DMS153 treated with DMSO at 0.1 percent for 48 hours (cell line): ENCODE data around the gene ARHGEF38.
"Not testable (repeated sequence)": the region's sequence is repeated elsewhere in the genome, so short reads cannot be mapped to it uniquely, and the experiment has no call there.

Experiments
- DNase-seq: peaks from one replicate; lab custom pipeline; 2025; ENCODE audit not compliant: unreplicated experiment; lab: John Stamatoyannopoulos, UW

Gene ARHGEF38

DNA sequence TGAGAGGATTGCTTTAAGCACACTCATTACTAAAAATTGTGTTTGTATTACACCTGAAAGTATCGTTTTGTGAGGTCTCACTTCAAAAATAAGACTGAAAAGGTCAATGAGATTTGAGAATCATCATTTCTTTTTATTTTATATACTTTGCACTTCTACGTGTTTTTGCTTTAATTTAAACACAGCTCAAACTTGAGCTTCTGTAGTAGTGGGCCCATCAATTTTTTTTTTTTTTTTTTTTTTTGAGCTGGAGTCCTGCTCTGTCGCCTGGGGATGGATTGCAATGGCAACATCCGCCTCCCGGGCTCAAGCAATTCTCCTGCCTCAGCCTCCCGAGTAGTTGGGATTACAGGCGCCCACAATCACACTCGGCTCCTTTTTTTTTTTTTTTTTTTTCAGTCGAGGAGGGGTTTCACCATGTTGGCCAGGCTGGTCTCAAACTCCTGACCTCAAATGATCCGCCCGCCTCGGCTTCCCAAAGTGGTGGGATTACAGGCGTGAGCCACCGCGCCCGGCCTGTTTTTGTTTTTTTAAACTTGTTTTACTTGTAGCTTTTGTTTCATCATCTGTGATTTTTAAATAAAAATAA, 157.7 kb downstream of the ARHGEF38 start:
- no peak for DNase-seq

DNA sequence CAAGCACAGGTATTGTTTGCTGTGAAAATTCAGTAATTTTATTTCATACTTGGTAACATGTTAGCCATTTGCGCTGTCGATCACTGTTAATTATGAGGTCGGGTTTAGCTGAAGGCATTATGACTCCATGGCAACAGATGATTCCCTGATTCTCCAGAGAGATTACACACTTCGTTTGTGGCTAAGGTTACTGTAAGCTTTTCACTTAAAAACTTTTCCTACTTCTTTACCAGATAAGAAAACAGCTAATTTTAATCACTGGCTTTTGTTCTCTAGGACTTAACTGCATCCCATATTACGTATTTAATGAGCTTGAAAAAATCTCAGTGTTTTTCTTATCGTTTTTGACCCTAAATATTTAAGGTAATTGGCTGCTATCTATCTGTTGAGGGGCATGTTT, 158.3 kb downstream of the ARHGEF38 start:
- no peak for DNase-seq

DNA sequence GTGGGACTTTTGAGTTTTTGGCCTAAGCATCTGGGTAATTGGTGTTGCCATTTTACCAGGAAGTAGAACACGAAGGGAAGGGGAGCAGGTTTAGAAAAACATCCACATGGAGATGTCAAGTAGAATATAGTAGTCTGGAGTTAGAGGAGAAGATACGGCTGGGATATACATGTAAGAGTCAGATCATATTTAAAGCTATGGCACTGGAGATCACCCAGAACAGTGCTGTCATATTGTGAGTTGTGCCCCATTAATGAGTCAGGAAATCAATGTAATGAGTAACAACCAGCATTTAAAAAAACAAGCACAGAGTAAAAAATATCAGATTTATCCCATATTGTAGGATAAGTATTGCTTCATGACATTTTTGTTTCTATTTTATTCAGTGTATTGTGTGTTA, 160.3 kb downstream of the ARHGEF38 start:
- no peak for DNase-seq

DNA sequence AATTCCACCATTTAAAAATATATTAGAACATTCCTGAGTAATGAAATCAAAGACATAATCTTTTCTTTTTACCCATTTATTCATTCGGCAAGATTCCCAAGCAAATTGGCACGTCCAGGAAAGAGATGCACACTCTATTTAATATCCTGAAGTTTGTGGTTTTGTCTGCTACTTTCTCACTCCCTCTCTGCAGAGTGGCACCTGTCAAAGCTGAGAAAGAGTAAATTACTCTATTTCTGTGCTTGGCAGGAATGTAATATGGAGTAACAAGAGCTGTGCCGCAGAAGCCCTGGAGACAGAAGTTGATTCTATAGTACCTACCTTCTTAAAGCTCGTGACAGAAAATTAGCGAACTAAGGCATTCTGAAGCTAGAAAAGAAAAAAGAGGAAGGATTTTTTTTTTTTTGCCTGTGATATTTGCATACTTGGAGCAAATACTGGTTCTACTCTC, 161.7 kb downstream of the ARHGEF38 start:
- no peak for DNase-seq

GRCh38 chr4:105714932-105715331, 162.5 kb downstream of the ARHGEF38 start:
- DNase-seq = no peak

DNA sequence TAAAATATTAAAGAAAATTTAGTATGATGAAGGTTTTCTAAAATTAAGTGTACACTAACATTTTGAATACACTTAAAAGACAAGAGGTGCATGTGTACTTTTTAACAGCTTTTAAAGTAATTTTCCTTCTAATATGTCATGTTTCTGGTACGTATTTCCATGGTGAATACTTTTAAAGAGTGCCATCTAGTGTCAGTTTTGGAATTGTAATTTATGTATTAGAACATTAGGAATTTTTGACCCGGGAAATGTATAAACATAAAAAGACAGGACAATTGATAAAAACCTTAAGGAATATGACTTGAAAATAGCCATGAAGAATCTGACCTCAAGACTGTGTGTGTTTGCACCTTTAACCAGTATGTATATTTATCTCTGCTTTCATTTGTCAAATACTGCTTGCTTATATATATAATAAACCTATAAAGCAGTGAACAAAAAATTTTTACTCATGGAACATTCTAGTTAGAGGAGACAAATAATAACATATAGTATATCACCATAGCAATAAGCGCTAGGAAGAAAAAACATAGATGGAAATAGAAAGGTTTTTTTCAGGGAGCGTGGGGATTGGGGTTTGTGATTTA, 163.4 kb downstream of the ARHGEF38 start:
- DNase-seq = peak; percentile 34

GRCh38 chr4:105719204-105719603, 166.8 kb downstream of the ARHGEF38 start:
- DNase-seq = no peak

- DNase-seq = no peak
These were observed 173.2 kb downstream of the ARHGEF38 start for GRCh38 chr4:105725623-105726022.

DNA sequence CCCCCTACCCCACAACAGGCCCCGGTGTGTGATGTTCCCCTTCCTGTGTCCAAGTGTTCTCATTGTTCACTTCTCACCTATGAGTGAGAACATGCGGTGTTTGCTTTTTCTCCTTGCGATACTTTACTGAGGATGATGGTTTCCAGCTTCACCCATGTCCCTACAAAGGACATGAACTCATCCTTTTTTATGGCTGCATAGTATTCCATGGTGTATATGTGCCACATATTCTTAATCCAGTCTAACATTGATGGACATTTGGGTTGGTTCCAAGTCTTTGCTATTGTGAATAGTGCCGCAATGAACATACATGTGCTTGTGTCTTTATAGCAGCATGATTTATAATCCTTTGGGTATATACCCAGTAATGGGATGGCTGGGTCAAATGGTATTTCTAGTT, 177.5 kb downstream of the ARHGEF38 start:
- DNase-seq = not testable (repeated sequence)
